Stimulated activated CD8-positive, alpha-beta memory T cell treated with anti-CD3 and anti-CD28 coated beads, Interleukin-12 subunit alpha, Interleukin-12 subunit beta, amount 100 ng/mL, for 4 hours (primary cell): Measurements from ENCODE around the gene HSBP1.

ENCODE experiments used
- DNase-seq: peaks from one replicate; pipeline ENCODE4 v3.0.0-alpha.2; 2020; ENCODE audit warnings: low read depth

The HSBP1 gene

GRCh38 chr16:83807710-83808572, at the start of gene HSBP1:
Gene HSBP1, plus strand, starts transcription at chr16:83807978. Its CDS starts 99 bp downstream, at chr16:83808077.
- DNase-seq = peak; percentile 85

GRCh38 chr16:83762141-83762991, 45.4 kb upstream of the HSBP1 start:
- DNase-seq = no peak

- no peak for DNase-seq
Observed at GRCh38 chr16:83762992-83763358, 44.8 kb upstream of the HSBP1 start.

GRCh38 chr16:83768986-83769385, 38.8 kb upstream of the HSBP1 start:
- no peak for DNase-seq

DNA sequence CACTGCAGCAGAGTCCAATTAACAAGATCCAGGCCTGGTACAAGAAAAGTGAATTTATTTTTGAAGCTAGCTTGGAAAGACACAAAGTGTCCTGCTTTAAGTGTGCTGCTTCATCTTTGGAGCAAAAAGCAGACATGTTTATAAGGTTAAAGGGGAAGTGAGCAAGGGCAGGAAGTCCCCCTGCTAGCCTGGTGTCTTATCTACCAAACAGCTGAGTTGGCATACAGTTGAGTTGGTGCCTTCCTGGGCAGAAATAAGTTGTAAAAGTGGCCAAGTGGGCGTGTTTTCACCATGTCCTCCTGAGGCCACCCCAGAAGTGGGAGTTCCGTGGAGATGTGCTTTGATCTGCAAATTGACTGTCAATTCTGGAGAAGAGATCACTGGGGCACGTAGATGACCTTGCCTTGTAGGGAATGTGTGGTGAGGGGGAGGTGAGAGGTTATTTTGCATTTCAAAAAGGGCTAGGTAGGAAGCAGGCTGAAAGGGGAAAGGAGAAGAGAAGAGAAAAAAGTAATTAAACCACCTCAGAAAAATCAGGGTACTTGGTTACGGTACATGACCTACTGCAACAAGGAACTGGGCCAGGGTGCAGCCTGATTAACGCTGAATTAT, 38.3 kb upstream of the HSBP1 start:
- no peak for DNase-seq

- DNase-seq = no peak
Observed at GRCh38 chr16:83771306-83771942, 36.4 kb upstream of the HSBP1 start.

- no peak for DNase-seq
Observed at GRCh38 chr16:83772806-83773205, 35.0 kb upstream of the HSBP1 start.

DNA sequence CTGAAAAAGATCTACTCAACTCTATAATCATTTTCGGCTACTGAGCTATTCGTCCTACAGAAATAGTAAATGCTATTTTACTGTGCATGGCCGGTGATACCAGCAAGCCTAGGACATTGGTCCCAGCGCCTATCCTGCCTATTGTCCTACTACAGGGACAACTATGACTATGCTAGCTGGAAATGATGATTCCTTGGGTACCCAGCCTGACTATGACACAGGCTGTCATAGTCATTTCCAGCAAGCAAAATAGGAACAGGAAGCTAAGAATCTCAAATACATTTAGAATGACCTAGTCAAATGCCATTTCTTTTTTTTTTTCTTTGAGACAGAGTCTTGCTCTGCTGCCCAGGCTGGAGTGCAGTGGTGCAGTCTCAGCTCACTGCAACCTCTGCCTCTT, 33.7 kb upstream of the HSBP1 start:
- no peak for DNase-seq

DNA sequence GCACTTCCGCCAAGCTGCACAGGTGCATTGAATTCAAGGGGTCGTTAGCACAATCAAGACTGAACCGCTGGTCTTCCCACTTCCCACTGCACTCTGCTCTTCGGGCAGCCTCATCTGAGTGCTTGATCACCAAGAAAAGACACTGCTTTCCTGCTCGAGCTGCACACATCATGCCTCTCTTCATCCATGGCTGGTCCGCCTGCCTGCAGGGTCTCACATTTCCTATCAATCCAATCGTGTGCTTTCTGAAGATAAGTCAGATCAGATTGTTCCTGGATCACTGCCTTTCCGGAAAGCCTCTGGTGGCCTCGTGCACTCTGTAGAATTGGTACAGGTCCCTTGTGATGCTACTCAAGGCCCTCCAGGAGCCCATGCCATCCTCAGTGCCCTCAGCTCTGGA, 30.8 kb upstream of the HSBP1 start:
- DNase-seq = no peak

DNA sequence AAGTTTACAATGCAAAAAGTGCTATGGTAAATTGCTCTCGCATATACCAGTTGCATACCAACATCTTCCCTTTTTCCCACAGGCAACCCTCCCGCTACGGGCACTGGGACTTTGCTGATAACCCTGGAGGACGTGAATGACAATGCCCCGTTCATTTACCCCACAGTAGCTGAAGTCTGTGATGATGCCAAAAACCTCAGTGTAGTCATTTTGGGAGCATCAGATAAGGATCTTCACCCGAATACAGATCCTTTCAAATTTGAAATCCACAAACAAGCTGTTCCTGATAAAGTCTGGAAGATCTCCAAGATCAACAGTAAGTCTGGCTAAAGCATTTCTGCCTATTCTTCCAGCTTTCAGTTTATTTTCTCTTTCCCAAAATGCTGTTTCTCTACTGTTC, 27.9 kb upstream of the HSBP1 start:
- no peak for DNase-seq

DNA sequence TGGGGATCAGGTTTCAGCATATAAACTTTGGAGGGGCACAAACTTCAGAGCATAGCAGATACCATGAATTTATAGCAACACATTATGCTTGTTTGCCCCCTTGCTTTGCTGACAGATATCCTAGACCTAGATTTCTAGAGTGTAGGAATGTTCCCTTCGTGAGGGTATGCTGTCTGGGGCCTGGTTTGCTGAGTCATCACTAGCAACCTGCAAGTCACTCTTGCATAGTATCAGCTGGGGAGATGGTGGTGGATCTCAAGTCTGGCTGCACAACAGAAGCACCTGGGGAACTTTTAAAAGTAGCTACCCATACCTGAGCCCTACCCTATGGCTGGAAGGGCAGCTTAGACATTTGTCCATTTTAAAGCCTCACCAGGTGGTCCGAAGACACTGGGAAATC, 22.3 kb upstream of the HSBP1 start:
- no peak for DNase-seq

GRCh38 chr16:83789642-83790401, 18.0 kb upstream of the HSBP1 start:
- no peak for DNase-seq

GRCh38 chr16:83791916-83792315, 15.9 kb upstream of the HSBP1 start:
- DNase-seq = no peak

GRCh38 chr16:83792391-83792790, 15.4 kb upstream of the HSBP1 start:
- DNase-seq = no peak

GRCh38 chr16:83793179-83793578, 14.6 kb upstream of the HSBP1 start:
- no peak for DNase-seq

GRCh38 chr16:83794860-83795554, 12.8 kb upstream of the HSBP1 start:
- no peak for DNase-seq

DNA sequence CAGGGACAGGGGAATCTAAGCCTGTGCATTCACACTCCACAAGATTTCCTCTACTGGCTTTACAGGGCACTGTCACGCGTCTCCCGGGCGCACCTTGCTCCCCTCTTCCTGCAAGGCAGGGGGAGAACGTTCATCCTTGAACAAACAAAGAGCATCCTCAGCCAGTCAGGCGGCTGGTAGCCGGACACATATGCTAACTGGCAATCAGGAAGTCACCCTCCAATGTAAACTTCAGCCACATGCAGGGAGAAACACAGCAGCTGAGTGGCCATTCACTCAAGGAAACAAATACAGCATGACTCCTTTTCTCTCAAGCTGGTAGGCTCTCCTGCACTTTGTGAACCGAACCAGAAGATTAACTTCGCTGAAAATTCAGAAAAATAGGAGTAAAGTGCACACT, 10.8 kb upstream of the HSBP1 start:
- DNase-seq = no peak

DNA sequence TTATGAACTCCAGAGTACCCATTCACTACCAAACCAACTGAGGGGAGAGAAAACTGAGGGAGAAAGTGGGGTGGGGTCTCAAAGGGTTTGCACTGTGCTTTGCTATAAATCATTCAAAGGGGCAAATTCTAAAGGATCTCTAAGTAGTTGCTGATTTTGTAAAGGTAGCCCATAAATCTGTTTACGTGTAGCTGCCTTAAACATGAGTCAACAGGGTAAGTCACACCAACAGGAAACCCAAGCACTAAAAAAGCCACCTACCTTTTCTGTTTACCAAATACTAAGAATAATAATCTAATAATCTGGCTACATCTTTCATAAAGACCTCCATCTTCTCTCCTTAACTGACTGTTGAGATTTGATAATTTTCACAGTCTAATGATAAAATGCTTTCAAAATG, 8.4 kb upstream of the HSBP1 start:
- no peak for DNase-seq

- DNase-seq = no peak
Observed at GRCh38 chr16:83802135-83802534, 5.6 kb upstream of the HSBP1 start.

GRCh38 chr16:83802554-83803205, 5.1 kb upstream of the HSBP1 start:
- DNase-seq = no peak
